VCaP (cell line): ENCODE measurements around the gene PRH1.

Source experiments
- H3K27ac ChIP-seq: fragments of 450-650 bp; 2 replicates; pipeline ENCODE4 v1.5.1; 2017
- CTCF ChIP-seq: fragments of 450-650 bp; conservative IDR thresholded peaks from 2 replicates; pipeline ENCODE4 v1.5.1; 2017; ENCODE audit warnings: mild to moderate bottlenecking, moderate library complexity

Gene PRH1

GRCh38 chr12:10847744-10848143 is 36.3 kb downstream of the PRH1 start:
- no peak overlapping the region for H3K27ac ChIP-seq
- TF ChIP-seq CTCF, result no peak

- TF ChIP-seq CTCF, result no peak
These were observed 41.2 kb downstream of the PRH1 start for GRCh38 chr12:10842862-10843261.

GRCh38 chr12:10838461-10838860 is 45.6 kb downstream of the PRH1 start:
- H3K27ac ChIP-seq, result no peak overlapping the region
- TF ChIP-seq CTCF, result no peak

More at GRCh38 chr12:10842862-10843261, 41.2 kb downstream of the PRH1 start:
- H3K27ac ChIP-seq, result no peak overlapping the region
